Spleen (tissue), 7 donors: ENCODE data around the gene PDE4DIP.
"Not testable (repeated sequence)": the region's sequence is repeated elsewhere in the genome, so short reads cannot be mapped to it uniquely, and the experiment has no call there.

Experiments used
- CTCF ChIP-seq, 11 experiments: fragments of 200-600 bp in 7 of 11; fragments of 450-650 bp in 4 of 11; sonication (generic) in 4 of 11; IDR thresholded peaks in 8 of 11; conservative IDR thresholded peaks in 3 of 11; 1 replicate in 7 of 11; 2 replicates in 4 of 11; pipeline versions ENCODE4 v1.4.0 to v1.8.0; 2016 to 2021; ENCODE audit warnings: antibody characterized with exemption in 11 of 11, inconsistent platforms in 4 of 11, mild to moderate bottlenecking in 1 of 11
- POLR2AphosphoS5 ChIP-seq, 3 donors: sonication (generic); formaldehyde crosslinking; IDR thresholded peaks; one replicate each; pipeline ENCODE4 v1.5.1; 2017; ENCODE audit warnings: antibody characterized with exemption in 3 of 3
- donor health status: DM: no; HTN: no; CAD: no; lungs with moderate emphysema.
- donor health status: DM: no; HTN: no; CAD: no.
- donor health status: DM: no; HTN: no; CAD: no.

GRCh38 chr1:148828531-148828930, 15.7 kb upstream of the PDE4DIP start:
- not testable (repeated sequence) for TF ChIP-seq POLR2AphosphoS5 (IDR thresholded peaks at IDR 0.05); CTCF (IDR thresholded peaks at IDR 0.05 in 8 of 11, conservative IDR thresholded peaks at IDR 0.05 in 3 of 11)
